Mesenchymal stem cell (in vitro differentiated cells and primary cell): Measurements from ENCODE around the gene PNMA6F.
A peak's percentile ranks its signal among the peaks of the same experiment; 100 is the strongest.

Experiments
- DNase-seq: peaks from one replicate; pipeline ENCODE4 v3.0.0-alpha.2; 2013
- H2AFZ ChIP-seq: one replicate; pipeline ENCODE4 v1.6.1; 2013; ENCODE audit warnings: low read depth, mild to moderate bottlenecking, control low read depth, inconsistent platforms, low read length, moderate library complexity
- H2AK5ac ChIP-seq: 2 replicates; pipeline ENCODE4 v1.6.1; 2013; ENCODE audit warnings: low read length, moderate library complexity, mild to moderate bottlenecking, inconsistent platforms; ENCODE audit not compliant: severe bottlenecking
- H2BK120ac ChIP-seq: one replicate; pipeline ENCODE4 v1.6.1; 2013; ENCODE audit warnings: low read depth, mild to moderate bottlenecking, inconsistent platforms, low read length, moderate library complexity
- H2BK12ac ChIP-seq, 2 experiments: one replicate each; pipeline ENCODE4 v1.6.1; 2013; ENCODE audit warnings: inconsistent platforms in 2 of 2, low read length in 2 of 2, mild to moderate bottlenecking in 2 of 2, moderate library complexity in 2 of 2, control low read depth in 1 of 2
- H2BK15ac ChIP-seq: one replicate; pipeline ENCODE4 v1.6.1; 2013; ENCODE audit warnings: mild to moderate bottlenecking, low read depth, inconsistent platforms; ENCODE audit not compliant: poor library complexity, severe bottlenecking
- H2BK5ac ChIP-seq: 2 replicates; pipeline ENCODE4 v1.6.1; 2013; ENCODE audit warnings: low read depth, mild to moderate bottlenecking, low read length, control low read depth, inconsistent platforms; ENCODE audit not compliant: poor library complexity, severe bottlenecking
- H3K14ac ChIP-seq, 2 experiments: one replicate each; pipeline ENCODE4 v1.6.1; 2013; ENCODE audit warnings: inconsistent platforms in 2 of 2, low read length in 2 of 2, control low read depth in 1 of 2, mild to moderate bottlenecking in 1 of 2, moderate library complexity in 1 of 2
- H3K18ac ChIP-seq, 2 experiments: one replicate each; pipeline ENCODE4 v1.6.1; 2013; ENCODE audit warnings: inconsistent platforms in 2 of 2, low read length in 2 of 2, control low read depth in 1 of 2, low read depth in 1 of 2, mild to moderate bottlenecking in 1 of 2
- H3K23ac ChIP-seq, 2 experiments: one replicate each; pipeline ENCODE4 v1.6.1; 2013; ENCODE audit warnings: inconsistent platforms in 2 of 2, low read length in 2 of 2, mild to moderate bottlenecking in 2 of 2, moderate library complexity in 2 of 2, control low read depth in 1 of 2
- H3K27ac ChIP-seq: 2 replicates; pipeline ENCODE4 v1.5.1; 2013; ENCODE audit warnings: mild to moderate bottlenecking, moderate library complexity, low read length, control low read depth, inconsistent platforms; ENCODE audit not compliant: poor library complexity, severe bottlenecking
- H3K27me3 ChIP-seq, 2 experiments: 2 replicates each; pipeline versions ENCODE4 v1.6.1 to v1.7.0; 2013; ENCODE audit warnings: low read length in 2 of 2, mild to moderate bottlenecking in 2 of 2, moderate library complexity in 2 of 2, control low read depth in 1 of 2, inconsistent platforms in 1 of 2; ENCODE audit not compliant: control insufficient read depth in 1 of 2, insufficient read depth in 1 of 2
- H3K36me3 ChIP-seq, 2 experiments: 2 replicates each; pipeline versions ENCODE4 v1.6.1 to v1.7.0; 2013; ENCODE audit warnings: low read length in 2 of 2, control low read depth in 1 of 2, inconsistent platforms in 1 of 2, low read depth in 1 of 2, mild to moderate bottlenecking in 1 of 2; ENCODE audit not compliant: insufficient read depth in 2 of 2, control insufficient read depth in 1 of 2
- H3K4ac ChIP-seq, 2 experiments: one replicate each; pipeline ENCODE4 v1.6.1; 2013; ENCODE audit warnings: inconsistent platforms in 2 of 2, low read length in 2 of 2, mild to moderate bottlenecking in 2 of 2, moderate library complexity in 2 of 2, control low read depth in 1 of 2, low read depth in 1 of 2
- H3K4me1 ChIP-seq: 2 replicates; pipeline ENCODE4 v1.6.1; 2013; ENCODE audit warnings: low read depth, low read length, control low read depth; ENCODE audit not compliant: control insufficient read depth, insufficient read depth
- H3K4me2 ChIP-seq: 2 replicates; pipeline ENCODE4 v1.6.1; 2013; ENCODE audit warnings: low read length, mild to moderate bottlenecking, inconsistent platforms; ENCODE audit not compliant: poor library complexity, severe bottlenecking
- H3K4me3 ChIP-seq, 2 experiments: 2 replicates each; pipeline versions ENCODE4 v1.5.1 to v1.7.0; 2013; ENCODE audit warnings: low read length in 2 of 2, mild to moderate bottlenecking in 2 of 2, control low read depth in 1 of 2, low read depth in 1 of 2; ENCODE audit not compliant: insufficient read depth in 1 of 2
- H3K79me1 ChIP-seq: replicated peaks from 2 replicates; pipeline ENCODE4 v1.6.1; 2013; ENCODE audit warnings: mild to moderate bottlenecking, control low read depth, low read length, inconsistent platforms; ENCODE audit not compliant: poor library complexity, severe bottlenecking
- H3K9ac ChIP-seq: 2 replicates; pipeline ENCODE4 v1.7.0; 2013; ENCODE audit warnings: mild to moderate bottlenecking, low read length, moderate library complexity
- H3K9me3 ChIP-seq: 2 replicates; pipeline ENCODE4 v1.7.0; 2013; ENCODE audit warnings: mild to moderate bottlenecking, low read length; ENCODE audit not compliant: control insufficient read depth
- H4K8ac ChIP-seq: one replicate; pipeline ENCODE4 v1.6.1; 2013; ENCODE audit warnings: inconsistent platforms, mild to moderate bottlenecking, low read length, moderate library complexity
- H4K91ac ChIP-seq: one replicate; pipeline ENCODE4 v1.6.1; 2013; ENCODE audit warnings: mild to moderate bottlenecking, low read length, inconsistent platforms
- WGBS: methylation state at CpG from one replicate; pipeline ENCODE4 v1.1.7; 2013; ENCODE audit warnings: mixed read lengths; 5-methylcytosine and 5-hydroxymethylcytosine counted together

The PNMA6F gene

GRCh38 chrX:153336121-153336894 lies 14.7 kb upstream of the PNMA6F start:
- H3K14ac ChIP-seq: no peak overlapping the region
- WGBS: 86% methylated on average over 8 of the region's 11 CpGs
- H3K9ac ChIP-seq: no peak overlapping the region
- no peak overlapping the region for H3K18ac ChIP-seq
- peaks cover 16% of the 10 kb centered on the region for H3K79me1 ChIP-seq
- H3K23ac ChIP-seq: no peak overlapping the region
- H2BK12ac ChIP-seq: no peak overlapping the region
- H3K4me1 ChIP-seq: peaks cover 8% of the 10 kb centered on the region
- no peak overlapping the region for H2BK5ac ChIP-seq
- no peak overlapping the region for H2BK120ac ChIP-seq
- no peak overlapping the region for H2BK15ac ChIP-seq
- H3K4me3 ChIP-seq: no peak overlapping the region
- H3K36me3 ChIP-seq: peaks cover 12 to 19% of the 10 kb centered on the region in 2 experiments
- H2AK5ac ChIP-seq: no peak overlapping the region
- no peak overlapping the region for H3K4ac ChIP-seq
- H3K9me3 ChIP-seq: no peaks in the 10 kb centered on the region
- no peak for DNase-seq
- no peak overlapping the region for H3K27ac ChIP-seq
- H4K8ac ChIP-seq: no peak overlapping the region
- H4K91ac ChIP-seq: no peak overlapping the region
- no peak overlapping the region for H3K4me2 ChIP-seq
- H2AFZ ChIP-seq: no peak overlapping the region
- no peaks in the 10 kb centered on the region for H3K27me3 ChIP-seq

- H3K27me3 ChIP-seq: no peaks in the 10 kb centered on the region
- no peaks in the 10 kb centered on the region for H3K9me3 ChIP-seq
- no peak overlapping the region for H2AK5ac ChIP-seq
- H3K23ac ChIP-seq: no peak overlapping the region
- peak overlapping the region; percentile 54 for H4K8ac ChIP-seq
- no peak overlapping the region for H3K27ac ChIP-seq
- no peak overlapping the region for H2BK15ac ChIP-seq
- peaks cover 14% of the 10 kb centered on the region for H3K79me1 ChIP-seq
- no peak overlapping the region for H2BK5ac ChIP-seq
- peak; percentile 2 for DNase-seq
- peak overlapping the region; percentile 58 for H3K4me2 ChIP-seq
- H3K9ac ChIP-seq: peak overlapping the region; percentile 88
- no peak overlapping the region for H4K91ac ChIP-seq
- peaks cover 8% of the 10 kb centered on the region for H3K4me1 ChIP-seq
- peak overlapping the region; percentile 5 for H2BK120ac ChIP-seq
- H3K4me3 ChIP-seq: peak overlapping the region; percentile 66 to 77
- peaks cover 8 to 15% of the 10 kb centered on the region in 2 experiments for H3K36me3 ChIP-seq
- H3K4ac ChIP-seq: no peak overlapping the region
- H2BK12ac ChIP-seq: no peak overlapping the region
- H3K18ac ChIP-seq: peak overlapping the region; percentile 21 to 94
- H3K14ac ChIP-seq: no peak overlapping the region
- peak overlapping the region; percentile 29 for H2AFZ ChIP-seq
- WGBS: 10% methylated on average over 9 of the region's 16 CpGs
Measured at GRCh38 chrX:153334654-153335295, 13.2 kb upstream of the PNMA6F start.

GRCh38 chrX:153333821-153334653 lies 12.5 kb upstream of the PNMA6F start, which contains the start of gene ZNF275:
Gene ZNF275 (plus strand): TSS chrX:153334153. CDS start chrX:153336680, 2,527 bp downstream.
- H3K27ac ChIP-seq: no peak within 1 kb of the TSS
- H4K91ac ChIP-seq: no peak within 1 kb of the TSS
- H2BK15ac ChIP-seq: no peak within 1 kb of the TSS
- H3K9me3 ChIP-seq: no peaks in the 10 kb centered on the region
- H2BK12ac ChIP-seq: no peak within 1 kb of the TSS
- no peak within 1 kb of the TSS for H3K23ac ChIP-seq
- peak within 1 kb of the TSS in 1 of 2 experiments; percentile 91 for H3K14ac ChIP-seq
- H3K18ac ChIP-seq: peak within 1 kb of the TSS; percentile 21 to 94
- H3K4ac ChIP-seq: peak within 1 kb of the TSS in 1 of 2 experiments; percentile 42
- no peak within 1 kb of the TSS for H2BK5ac ChIP-seq
- peak within 1 kb of the TSS; percentile 88 for H3K9ac ChIP-seq
- H3K4me2 ChIP-seq: peak within 1 kb of the TSS; percentile 68
- under 1% methylated on average over 39 of the region's 86 CpGs for WGBS
- H4K8ac ChIP-seq: peak within 1 kb of the TSS; percentile 54
- H3K79me1 ChIP-seq: peaks cover 12% of the 10 kb centered on the region
- no peak within 1 kb of the TSS for H2AK5ac ChIP-seq
- H3K4me3 ChIP-seq: peak within 1 kb of the TSS; percentile 66 to 77
- H2AFZ ChIP-seq: peak within 1 kb of the TSS; percentile 39
- no peaks in the 10 kb centered on the region for H3K27me3 ChIP-seq
- peaks cover 2 to 15% of the 10 kb centered on the region in 2 experiments for H3K36me3 ChIP-seq
- peak within 1 kb of the TSS; percentile 5 for H2BK120ac ChIP-seq
- peaks cover 8% of the 10 kb centered on the region for H3K4me1 ChIP-seq
- DNase-seq: peak; percentile 76
